ENCODE data around the gene EIF2B2.

GRCh38 chr14:74977901-74978385 is 24.8 kb upstream of the EIF2B2 start:
- no peak for TF ChIP-seq POLR2A (IDR thresholded peaks at IDR 0.05; ENCODE audit: low read length)
- no peak for TF ChIP-seq GATA1 (IDR thresholded peaks at IDR 0.05; ENCODE audit: low read depth, low read length)
